Fibroblast of the conjunctiva (primary cell): ENCODE data around the gene GNG13.
A peak's percentile ranks its signal among the peaks of the same experiment; 100 is the strongest.

Source experiments
- DNase-seq: peaks from one replicate; pipeline ENCODE4 v3.0.0-alpha.2; 2010; ENCODE audit warnings: low read depth

GNG13 gene

GRCh38 chr16:813204-813915, 12.8 kb upstream of the GNG13 start:
- no peak for DNase-seq

- no peak for DNase-seq
These were observed 7.5 kb upstream of the GNG13 start for GRCh38 chr16:808085-808386.

GRCh38 chr16:807347-808084, 7.0 kb upstream of the GNG13 start:
- peak; percentile 83 for DNase-seq

- DNase-seq: no peak
These were observed 4.9 kb upstream of the GNG13 start for GRCh38 chr16:805474-805873.

- DNase-seq: no peak
These were observed 3.9 kb upstream of the GNG13 start for GRCh38 chr16:804193-805048.

GRCh38 chr16:803754-804080, 3.2 kb upstream of the GNG13 start:
- no peak for DNase-seq

- no peak for DNase-seq
These were observed 2.6 kb upstream of the GNG13 start for GRCh38 chr16:802914-803753.

GRCh38 chr16:802461-802860, 1.9 kb upstream of the GNG13 start:
- DNase-seq: no peak

GRCh38 chr16:801584-802363, 1.2 kb upstream of the GNG13 start:
- DNase-seq: no peak

- DNase-seq: no peak
These were observed 439 bp upstream of the GNG13 start for GRCh38 chr16:800834-801511.

- no peak for DNase-seq
These were observed 1.2 kb downstream of the GNG13 start for GRCh38 chr16:799111-799947.

GRCh38 chr16:798666-799065, 1.9 kb downstream of the GNG13 start:
- no peak for DNase-seq

GRCh38 chr16:797686-798085, 2.8 kb downstream of the GNG13 start:
- no peak for DNase-seq

GRCh38 chr16:797120-797420, 3.5 kb downstream of the GNG13 start:
- DNase-seq: no peak

GRCh38 chr16:796296-797119, 4.0 kb downstream of the GNG13 start:
- DNase-seq: no peak

- DNase-seq: no peak
These were observed 4.8 kb downstream of the GNG13 start for GRCh38 chr16:795580-796229.

- DNase-seq: no peak
These were observed 5.6 kb downstream of the GNG13 start for GRCh38 chr16:794853-795466.
